Measurements from ENCODE around the gene KIAA0825. TPM values are rescaled to one million over a fixed set of nuclear protein-coding genes. Genes with fewer than 3 reads are reported as not detected.
"Not testable (repeated sequence)": the region's sequence is repeated elsewhere in the genome, so short reads cannot be mapped to it uniquely, and the experiment has no call there.

Gene KIAA0825
- total RNA-seq, 4 donors from 2014 or later, result 1.8 to 3.4 (median 2.6) TPM

GRCh38 chr5:94175912-94176311, 442.5 kb downstream of the KIAA0825 start:
- Histone ChIP-seq H3K27me3 (no peaks in the 10 kb centered on the region), H3K4me1 (no peaks in the 10 kb centered on the region), H3K4me3 (no peak overlapping the region), H3K36me3 (no peaks in the 10 kb centered on the region), H3K9me3 (no peaks in the 10 kb centered on the region), H3K27ac (no peak overlapping the region)
- intact Hi-C loops (cut with DNase I), result no loop called here
- no peak for TF ChIP-seq POLR2A (IDR thresholded peaks at IDR 0.05)
- TF ChIP-seq, protein P1, sequence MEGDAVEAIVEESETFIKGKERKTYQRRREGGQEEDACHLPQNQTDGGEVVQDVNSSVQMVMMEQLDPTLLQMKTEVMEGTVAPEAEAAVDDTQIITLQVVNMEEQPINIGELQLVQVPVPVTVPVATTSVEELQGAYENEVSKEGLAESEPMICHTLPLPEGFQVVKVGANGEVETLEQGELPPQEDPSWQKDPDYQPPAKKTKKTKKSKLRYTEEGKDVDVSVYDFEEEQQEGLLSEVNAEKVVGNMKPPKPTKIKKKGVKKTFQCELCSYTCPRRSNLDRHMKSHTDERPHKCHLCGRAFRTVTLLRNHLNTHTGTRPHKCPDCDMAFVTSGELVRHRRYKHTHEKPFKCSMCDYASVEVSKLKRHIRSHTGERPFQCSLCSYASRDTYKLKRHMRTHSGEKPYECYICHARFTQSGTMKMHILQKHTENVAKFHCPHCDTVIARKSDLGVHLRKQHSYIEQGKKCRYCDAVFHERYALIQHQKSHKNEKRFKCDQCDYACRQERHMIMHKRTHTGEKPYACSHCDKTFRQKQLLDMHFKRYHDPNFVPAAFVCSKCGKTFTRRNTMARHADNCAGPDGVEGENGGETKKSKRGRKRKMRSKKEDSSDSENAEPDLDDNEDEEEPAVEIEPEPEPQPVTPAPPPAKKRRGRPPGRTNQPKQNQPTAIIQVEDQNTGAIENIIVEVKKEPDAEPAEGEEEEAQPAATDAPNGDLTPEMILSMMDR (IDR thresholded peaks at IDR 0.05), result no peak
- DNase-seq, result no peak
- WGBS, 2 donors, result 83 to 94% methylated on average over 1 of the region's 1 CpG

DNA sequence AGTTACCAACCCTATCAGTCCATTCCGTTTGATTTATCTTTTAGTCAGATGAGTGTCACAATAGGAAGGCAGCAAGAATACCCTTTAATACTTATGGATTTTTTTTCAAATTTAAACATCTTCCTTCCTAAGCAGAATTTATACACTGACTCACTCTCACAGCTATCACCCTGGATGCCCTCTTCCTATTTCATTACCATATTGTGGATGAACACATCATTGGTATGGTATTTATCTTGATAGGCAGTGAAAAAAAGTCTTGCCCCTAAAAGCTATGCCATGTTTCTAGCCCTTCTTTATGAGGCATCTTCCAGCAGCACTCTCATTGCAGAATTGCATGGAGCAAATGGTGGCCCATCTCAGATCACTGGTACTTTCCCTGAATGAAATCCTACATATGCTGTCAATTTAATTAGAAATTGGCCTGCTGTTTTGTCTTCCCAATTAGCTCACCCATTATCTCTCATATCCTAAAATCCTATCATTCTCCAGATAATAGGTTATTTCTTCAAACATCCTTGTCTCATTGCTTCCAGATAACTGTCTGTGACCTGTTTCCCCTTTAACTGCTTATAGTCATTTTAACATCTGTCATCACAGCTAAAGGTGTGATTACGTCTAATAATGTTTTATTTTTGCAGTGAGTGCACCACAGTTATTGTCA, 443.5 kb downstream of the KIAA0825 start:
- Histone ChIP-seq H3K4me1 (no peaks in the 10 kb centered on the region), H3K27ac (no peak overlapping the region), H3K27me3 (no peaks in the 10 kb centered on the region), H3K36me3 (no peaks in the 10 kb centered on the region), H3K9me3 (no peaks in the 10 kb centered on the region), H3K4me3 (no peak overlapping the region)
- 80 to 86% methylated on average over 2 of the region's 2 CpGs for WGBS, 2 donors
- no peak for TF ChIP-seq POLR2A (IDR thresholded peaks at IDR 0.05)
- TF ChIP-seq, protein P1 (IDR thresholded peaks at IDR 0.05), result no peak
- intact Hi-C loops (cut with DNase I), result no loop called here
- no peak for DNase-seq

- Histone ChIP-seq H3K4me3 (no peak overlapping the region), H3K4me1 (no peaks in the 10 kb centered on the region), H3K36me3 (no peaks in the 10 kb centered on the region), H3K27ac (no peak overlapping the region), H3K27me3 (no peaks in the 10 kb centered on the region), H3K9me3 (no peaks in the 10 kb centered on the region)
- WGBS, 2 donors, result 96 to 100% methylated on average over 1 of the region's 1 CpG
- intact Hi-C loops (cut with DNase I), result no loop called here
- TF ChIP-seq, protein P1 (IDR thresholded peaks at IDR 0.05), result no peak
- TF ChIP-seq POLR2A (IDR thresholded peaks at IDR 0.05), result no peak
- no peak for DNase-seq
Measured at GRCh38 chr5:94173100-94173499, 445.3 kb downstream of the KIAA0825 start.

DNA sequence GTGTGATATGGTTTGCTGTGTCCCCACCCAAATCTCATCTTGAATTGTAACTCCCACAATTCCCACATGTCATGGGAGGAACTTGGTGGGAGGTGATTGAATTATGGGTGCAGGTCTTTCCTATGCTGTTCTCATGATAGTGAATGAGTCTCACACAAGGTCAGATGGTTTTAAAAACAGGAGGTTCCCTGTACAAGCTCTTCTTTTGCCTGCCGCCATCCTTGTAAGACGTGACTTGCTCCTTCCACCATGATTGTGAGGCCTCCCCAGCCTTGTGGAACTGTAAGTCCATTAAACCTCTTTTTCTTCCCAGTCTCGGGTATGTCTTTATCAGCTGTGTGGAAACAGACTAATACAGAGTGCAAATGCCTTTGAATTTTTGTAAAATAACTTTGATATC, 447.3 kb downstream of the KIAA0825 start:
- intact Hi-C loops (cut with DNase I); H3K27me3 ChIP-seq; H3K4me1 ChIP-seq; H3K9me3 ChIP-seq; DNase-seq; H3K36me3 ChIP-seq; H3K4me3 ChIP-seq; H3K27ac ChIP-seq: not testable (repeated sequence)
- 86 to 93% methylated on average over 3 of the region's 3 CpGs for WGBS, 2 donors

DNA sequence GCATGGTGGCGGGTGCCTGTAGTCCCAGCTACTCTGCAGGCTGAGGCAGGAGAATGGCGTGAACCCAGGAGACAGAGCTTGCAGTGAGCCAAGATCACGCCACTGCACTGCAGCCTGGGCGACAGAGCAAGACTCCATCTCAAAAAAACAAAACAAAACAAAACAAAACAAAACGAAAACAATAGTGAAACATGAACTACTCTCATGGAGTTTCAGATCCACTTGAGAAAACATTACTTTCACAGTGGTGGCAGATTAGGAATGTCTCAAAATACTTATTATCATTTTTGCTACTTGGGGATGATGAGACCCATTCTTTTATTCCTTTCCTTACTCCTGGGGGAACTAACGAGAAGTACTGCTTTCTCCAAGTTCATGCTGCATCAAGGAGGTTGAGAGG, 448.2 kb downstream of the KIAA0825 start:
- H3K4me1 ChIP-seq; intact Hi-C loops (cut with DNase I); H3K9me3 ChIP-seq; H3K36me3 ChIP-seq; H3K4me3 ChIP-seq; H3K27ac ChIP-seq; DNase-seq; H3K27me3 ChIP-seq: not testable (repeated sequence)
- 78 to 79% methylated on average over 4 of the region's 6 CpGs for WGBS, 2 donors

DNA sequence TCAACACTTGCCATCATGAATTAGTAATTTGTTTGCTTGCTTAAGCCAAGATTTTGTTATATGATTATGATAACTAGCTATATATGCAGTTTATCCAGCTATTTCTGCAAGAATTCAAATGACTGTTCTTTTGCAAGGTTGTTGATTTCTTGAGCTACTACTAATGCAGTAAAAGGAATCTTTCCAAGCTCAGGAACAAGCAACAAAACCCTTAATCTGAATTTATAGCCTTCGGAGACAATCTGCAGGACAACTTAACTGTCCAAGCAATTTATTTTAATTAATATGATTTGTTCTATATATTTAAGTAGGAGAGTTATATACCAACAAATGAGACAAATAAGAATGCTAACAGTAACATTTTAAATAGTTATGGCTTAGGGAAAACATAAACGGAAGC, 450.3 kb downstream of the KIAA0825 start:
- no peak overlapping the region for H3K27ac ChIP-seq
- H3K4me1 ChIP-seq, result no peaks in the 10 kb centered on the region
- intact Hi-C loops (cut with DNase I), result no loop called here
- 87 to 93% methylated on average over 2 of the region's 2 CpGs for WGBS, 2 donors
- no peak for DNase-seq
- H3K9me3 ChIP-seq, result no peaks in the 10 kb centered on the region
- H3K36me3 ChIP-seq, result no peaks in the 10 kb centered on the region
- TF ChIP-seq, protein P1 (IDR thresholded peaks at IDR 0.05), result no peak
- no peak for TF ChIP-seq POLR2A (IDR thresholded peaks at IDR 0.05)
- no peaks in the 10 kb centered on the region for H3K27me3 ChIP-seq
- no peak overlapping the region for H3K4me3 ChIP-seq

All from esophagus squamous epithelium (tissue), 5 donors.